Esophagus muscularis mucosa (tissue), 4 donors: ENCODE data around the gene CREBRF. TPM values are rescaled to one million over a fixed set of nuclear protein-coding genes. Genes with fewer than 3 reads are reported as not detected.
"Not testable (repeated sequence)": the region's sequence is repeated elsewhere in the genome, so short reads cannot be mapped to it uniquely, and the experiment has no call there.

Experiments used
- DNase-seq: peaks from one replicate; pipeline ENCODE4 v3.0.0-alpha.2; 2017; ENCODE audit errors: extremely low spot score
- H3K27ac ChIP-seq, 4 donors: fragments of 200-600 bp; sonication (generic); replicated peaks in 1 of 4; 1 replicate in 3 of 4; 2 replicates in 1 of 4; pipeline ENCODE4 v1.5.1; 2016 to 2019; ENCODE audit warnings: mild to moderate bottlenecking in 1 of 4
- H3K27me3 ChIP-seq, 4 donors: fragments of 200-600 bp; sonication (generic); one replicate each; pipeline versions ENCODE4 v1.5.1 to v1.6.0; 2016 to 2019
- H3K36me3 ChIP-seq, 4 donors: fragments of 200-600 bp; sonication (generic); one replicate each; pipeline ENCODE4 v1.5.1; 2016 to 2019
- H3K4me1 ChIP-seq, 4 donors: fragments of 200-600 bp; sonication (generic); one replicate each; pipeline ENCODE4 v1.5.1; 2016 to 2019
- H3K4me3 ChIP-seq, 4 donors: fragments of 200-600 bp; sonication (generic); 1 replicate in 2 of 4; 2 replicates in 2 of 4; pipeline ENCODE4 v1.5.1; 2016 to 2019; ENCODE audit warnings: mild to moderate bottlenecking in 4 of 4, moderate library complexity in 1 of 4
- H3K9me3 ChIP-seq, 4 donors: fragments of 200-600 bp; sonication (generic); 1 replicate in 3 of 4; 2 replicates in 1 of 4; pipeline ENCODE4 v1.5.1; 2016 to 2019
- EP300 ChIP-seq: sonication (generic); formaldehyde crosslinking; IDR thresholded peaks from one replicate; pipeline ENCODE4 v1.6.1; 2017; ENCODE audit warnings: antibody characterized with exemption
- POLR2A ChIP-seq: fragments of 450-650 bp; IDR thresholded peaks from one replicate; pipeline ENCODE4 v1.6.1; 2017; ENCODE audit warnings: antibody characterized with exemption, moderate library complexity, mild to moderate bottlenecking, low read depth
- POLR2AphosphoS5 ChIP-seq, 2 donors: sonication (generic); formaldehyde crosslinking; IDR thresholded peaks; one replicate each; pipeline ENCODE4 v1.6.1; 2017; ENCODE audit warnings: antibody characterized with exemption in 2 of 2
- WGBS: methylation state at CpG from one replicate; pipeline ENCODE4 v1.1.5; 2018; 5-methylcytosine and 5-hydroxymethylcytosine counted together
- intact Hi-C: fragments of 100-400 bp; cut with DNase I; formaldehyde crosslinking; loops from one replicate; pipeline ENCODE4 v1.15.1; 2023
- total RNA-seq, 4 donors: library from RNA; depleted of rRNA; stranded (reverse); fragments of >200 nt; gene quantifications; one replicate each; pipeline versions ENCODE4 v1.1.0 to v1.2.1, GENCODE V29; 2016
- TF ChIP-seq, protein P1 (sequence below), 3 experiments: fragments of 200-600 bp in 2 of 3; fragments of 450-650 bp in 1 of 3; sonication (generic) in 2 of 3; IDR thresholded peaks; one replicate each; pipeline ENCODE4 v1.5.1; 2017 to 2019; ENCODE audit warnings: antibody characterized with exemption in 3 of 3, mild to moderate bottlenecking in 2 of 3, moderate library complexity in 1 of 3

The CREBRF gene
- total RNA-seq, 4 donors from 2014 or later, result 37.8 to 76.5 (median 46.3) TPM

DNA sequence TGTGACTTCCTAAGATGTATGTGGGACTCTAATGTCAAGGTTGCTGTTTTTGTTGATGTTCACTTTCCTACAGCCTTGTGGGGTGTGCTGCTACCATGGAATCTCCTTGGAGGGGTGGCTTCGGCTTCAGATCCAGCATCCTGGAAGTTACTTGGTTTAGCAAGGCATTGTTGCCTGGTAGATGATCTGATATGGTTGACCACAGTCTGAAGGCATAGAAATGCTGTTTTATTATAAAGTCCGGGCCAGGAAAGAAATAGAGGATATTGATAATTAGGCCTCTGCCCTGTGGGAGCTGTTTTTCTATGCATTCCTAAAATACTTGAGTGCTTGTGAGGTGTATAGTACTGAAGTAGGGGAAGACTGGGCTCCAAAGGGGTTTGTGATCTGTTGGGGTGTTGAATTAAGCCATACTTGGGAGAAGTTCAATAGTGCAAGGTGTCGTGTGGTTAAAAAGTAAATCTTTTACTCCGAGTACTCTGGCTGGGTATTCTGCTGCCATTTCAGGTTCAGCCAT, 27.3 kb upstream of the CREBRF start:
- DNase-seq, result no peak
- Histone ChIP-seq H3K36me3 (no peaks in the 10 kb centered on the region), H3K4me1 (peaks cover 21 to 30% (median 26%) of the 10 kb centered on the region in 4 donors), H3K9me3 (no peaks in the 10 kb centered on the region), H3K4me3 (no peak overlapping the region), H3K27ac (peak overlapping the region; percentile 17 to 30 (median 28)), H3K27me3 (no peaks in the 10 kb centered on the region)
- 81% methylated on average over 4 of the region's 4 CpGs for WGBS
- TF ChIP-seq POLR2A (no peak), EP300 (no peak), POLR2AphosphoS5 (IDR thresholded peaks at IDR 0.05) (no peak)
- TF ChIP-seq, protein P1, sequence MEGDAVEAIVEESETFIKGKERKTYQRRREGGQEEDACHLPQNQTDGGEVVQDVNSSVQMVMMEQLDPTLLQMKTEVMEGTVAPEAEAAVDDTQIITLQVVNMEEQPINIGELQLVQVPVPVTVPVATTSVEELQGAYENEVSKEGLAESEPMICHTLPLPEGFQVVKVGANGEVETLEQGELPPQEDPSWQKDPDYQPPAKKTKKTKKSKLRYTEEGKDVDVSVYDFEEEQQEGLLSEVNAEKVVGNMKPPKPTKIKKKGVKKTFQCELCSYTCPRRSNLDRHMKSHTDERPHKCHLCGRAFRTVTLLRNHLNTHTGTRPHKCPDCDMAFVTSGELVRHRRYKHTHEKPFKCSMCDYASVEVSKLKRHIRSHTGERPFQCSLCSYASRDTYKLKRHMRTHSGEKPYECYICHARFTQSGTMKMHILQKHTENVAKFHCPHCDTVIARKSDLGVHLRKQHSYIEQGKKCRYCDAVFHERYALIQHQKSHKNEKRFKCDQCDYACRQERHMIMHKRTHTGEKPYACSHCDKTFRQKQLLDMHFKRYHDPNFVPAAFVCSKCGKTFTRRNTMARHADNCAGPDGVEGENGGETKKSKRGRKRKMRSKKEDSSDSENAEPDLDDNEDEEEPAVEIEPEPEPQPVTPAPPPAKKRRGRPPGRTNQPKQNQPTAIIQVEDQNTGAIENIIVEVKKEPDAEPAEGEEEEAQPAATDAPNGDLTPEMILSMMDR (IDR thresholded peaks at IDR 0.05), result no peak
- intact Hi-C loops, result no loop called here

DNA sequence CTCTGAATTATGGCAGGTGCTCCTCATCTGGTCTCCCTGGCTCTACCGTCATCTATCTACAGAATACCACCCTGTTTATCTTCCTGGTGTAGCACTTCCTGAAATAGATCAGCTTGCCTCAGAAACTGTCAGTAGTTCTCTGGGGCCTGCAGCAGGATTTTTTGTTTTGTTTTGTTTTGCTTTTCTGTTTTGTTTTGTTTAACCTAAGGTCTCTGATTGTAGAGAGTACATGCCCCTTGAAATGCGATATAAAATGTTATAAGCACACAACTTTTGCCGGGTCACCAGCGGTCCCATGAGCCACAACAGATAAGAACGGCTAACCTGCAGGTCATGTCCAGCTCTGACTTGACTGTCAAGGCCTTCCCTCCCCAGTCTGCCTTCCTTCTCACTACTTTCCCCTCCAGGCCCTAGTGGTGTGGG, 26.6 kb upstream of the CREBRF start:
- WGBS, result 57% methylated on average over 5 of the region's 5 CpGs
- DNase-seq, result no peak
- Histone ChIP-seq H3K36me3 (peaks cover 0 to 3% (median under 1%) of the 10 kb centered on the region in 4 donors), H3K9me3 (no peaks in the 10 kb centered on the region), H3K27ac (peak overlapping the region; percentile 23 to 30 (median 28)), H3K27me3 (no peaks in the 10 kb centered on the region), H3K4me3 (no peak overlapping the region), H3K4me1 (peaks cover 24 to 30% (median 26%) of the 10 kb centered on the region in 4 donors)
- intact Hi-C loops, result no loop called here
- TF ChIP-seq, protein P1 (IDR thresholded peaks at IDR 0.05), result no peak
- TF ChIP-seq EP300 (no peak), POLR2AphosphoS5 (IDR thresholded peaks at IDR 0.05) (no peak), POLR2A (no peak)

DNA sequence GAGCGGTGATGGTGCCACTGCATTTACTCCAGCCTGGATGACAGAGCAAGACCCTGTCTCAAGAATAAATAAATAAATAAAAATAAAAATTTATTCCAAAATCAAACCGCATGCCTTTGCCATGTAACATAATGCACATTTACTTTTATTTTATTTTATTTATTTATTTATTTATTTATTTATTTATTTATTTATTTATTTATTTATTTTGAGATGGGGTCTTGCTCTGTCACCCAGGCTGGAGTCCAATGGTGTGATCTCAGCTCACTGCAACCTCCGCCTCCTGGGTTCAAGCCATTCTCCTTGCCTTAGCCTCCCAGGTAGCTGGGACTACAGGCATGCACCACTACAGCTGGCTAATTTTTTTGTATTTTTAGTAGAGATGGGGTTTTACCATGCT, 24.1 kb upstream of the CREBRF start:
- H3K4me3 ChIP-seq, DNase-seq, H3K9me3 ChIP-seq, H3K27me3 ChIP-seq, intact Hi-C loops, H3K27ac ChIP-seq: not testable (repeated sequence)
- Histone ChIP-seq H3K36me3 (peaks cover 0 to 22% (median 14%) of the 10 kb centered on the region in 4 donors), H3K4me1 (peaks cover 35 to 55% (median 42%) of the 10 kb centered on the region in 4 donors)
- WGBS, result 99% methylated on average over 3 of the region's 3 CpGs

DNA sequence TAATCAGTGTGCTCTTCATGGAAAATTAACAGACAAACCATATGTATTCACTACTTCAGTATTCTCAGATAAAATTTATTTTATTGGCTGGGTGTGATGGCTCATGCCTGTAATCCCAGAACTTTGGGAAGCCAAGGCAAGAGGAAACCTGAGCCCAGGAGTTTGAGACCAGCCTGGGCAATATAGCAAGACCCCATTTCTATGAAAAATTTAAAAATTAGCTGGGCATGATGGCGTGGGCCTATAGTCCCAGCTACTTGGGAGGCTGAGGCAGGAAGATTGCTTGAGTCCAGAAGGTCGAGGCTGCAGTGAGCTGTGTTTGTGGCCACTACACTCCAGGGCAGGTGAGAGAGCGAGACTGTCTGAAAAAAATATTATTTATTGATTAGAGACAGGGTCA, 23.4 kb upstream of the CREBRF start:
- Histone ChIP-seq H3K4me3 (no peak overlapping the region), H3K9me3 (no peaks in the 10 kb centered on the region), H3K27me3 (no peaks in the 10 kb centered on the region), H3K4me1 (peaks cover 33 to 56% (median 41%) of the 10 kb centered on the region in 4 donors), H3K27ac (no peak overlapping the region), H3K36me3 (peaks cover 0 to 22% (median 14%) of the 10 kb centered on the region in 4 donors)
- 89% methylated on average over 3 of the region's 3 CpGs for WGBS
- TF ChIP-seq POLR2A (no peak), POLR2AphosphoS5 (IDR thresholded peaks at IDR 0.05) (no peak), EP300 (no peak)
- TF ChIP-seq, protein P1 (IDR thresholded peaks at IDR 0.05), result no peak
- DNase-seq, result no peak
- intact Hi-C loops, result no loop called here

DNA sequence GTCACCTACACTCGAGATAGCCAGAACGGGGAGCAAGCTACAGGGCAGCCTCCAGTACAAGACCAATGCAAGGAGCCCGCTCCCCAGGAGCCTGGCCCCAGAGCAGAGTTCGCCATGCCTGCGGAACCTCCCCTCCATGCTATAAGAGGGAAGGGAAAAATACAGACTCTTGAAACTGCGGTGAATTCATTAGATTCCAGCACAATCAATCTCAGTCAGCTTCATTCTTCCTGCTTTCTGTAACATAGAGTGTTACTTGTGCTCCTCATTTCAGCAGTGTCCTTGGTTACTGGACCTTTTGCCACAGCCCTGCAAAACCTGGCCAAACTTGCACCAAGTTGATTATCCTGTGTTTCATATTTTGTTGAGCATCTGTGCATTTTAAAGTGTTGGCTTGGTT, 22.2 kb upstream of the CREBRF start:
- TF ChIP-seq POLR2AphosphoS5 (IDR thresholded peaks at IDR 0.05) (no peak), EP300 (no peak), POLR2A (no peak)
- TF ChIP-seq, protein P1 (IDR thresholded peaks at IDR 0.05), result no peak
- 84% methylated on average over 6 of the region's 6 CpGs for WGBS
- Histone ChIP-seq H3K4me1 (peaks cover 24 to 48% (median 31%) of the 10 kb centered on the region in 4 donors), H3K4me3 (no peak overlapping the region), H3K27ac (no peak overlapping the region), H3K27me3 (no peaks in the 10 kb centered on the region), H3K36me3 (peaks cover 0 to 22% (median 14%) of the 10 kb centered on the region in 4 donors), H3K9me3 (no peaks in the 10 kb centered on the region)
- DNase-seq, result no peak
- intact Hi-C loops, result no loop called here
